Spleen (tissue), 11 donors: ENCODE data around the gene NOSIP. TPM values are rescaled to one million over a fixed set of nuclear protein-coding genes. Genes with fewer than 3 reads are reported as not detected.

Source experiments
- DNase-seq: peaks from one replicate; pipeline ENCODE4 v3.0.0-alpha.2; 2020
- H3K27ac ChIP-seq, 8 donors: fragments of 200-600 bp; sonication (generic) in 7 of 8; 1 replicate in 4 of 8; 2 replicates in 4 of 8; pipeline versions ENCODE4 v1.5.0 to v1.8.0; 2016 to 2021; ENCODE audit warnings: inconsistent platforms in 4 of 8, mild to moderate bottlenecking in 4 of 8, moderate library complexity in 1 of 8
- H3K27me3 ChIP-seq, 7 donors: fragments of 200-600 bp; sonication (generic) in 6 of 7; replicated peaks in 1 of 7; 1 replicate in 4 of 7; 2 replicates in 3 of 7; pipeline versions ENCODE4 v1.5.0 to v1.8.0; 2016 to 2021; ENCODE audit warnings: inconsistent platforms in 3 of 7, mild to moderate bottlenecking in 1 of 7
- H3K36me3 ChIP-seq, 6 donors: fragments of 200-600 bp; sonication (generic) in 5 of 6; 1 replicate in 4 of 6; 2 replicates in 2 of 6; pipeline versions ENCODE4 v1.5.0 to v1.8.0; 2016 to 2021; ENCODE audit warnings: inconsistent platforms in 2 of 6
- H3K4me1 ChIP-seq, 6 donors: fragments of 200-600 bp; sonication (generic) in 5 of 6; 1 replicate in 3 of 6; 2 replicates in 3 of 6; pipeline versions ENCODE4 v1.5.0 to v1.8.0; 2016 to 2021; ENCODE audit warnings: inconsistent platforms in 3 of 6
- H3K4me3 ChIP-seq, 8 donors: fragments of 200-600 bp; sonication (generic) in 7 of 8; 1 replicate in 4 of 8; 2 replicates in 4 of 8; pipeline versions ENCODE4 v1.5.0 to v1.8.0; 2016 to 2021; ENCODE audit warnings: inconsistent platforms in 4 of 8, mild to moderate bottlenecking in 4 of 8, moderate library complexity in 2 of 8
- H3K9me3 ChIP-seq, 8 donors: fragments of 200-600 bp; sonication (generic) in 7 of 8; 1 replicate in 4 of 8; 2 replicates in 4 of 8; pipeline versions ENCODE4 v1.5.0 to v1.8.0; 2016 to 2021; ENCODE audit warnings: inconsistent platforms in 4 of 8
- POLR2A ChIP-seq, 3 donors: fragments of 450-650 bp; IDR thresholded peaks; one replicate each; pipeline ENCODE4 v1.5.1; 2017; ENCODE audit warnings: antibody characterized with exemption in 3 of 3, mild to moderate bottlenecking in 1 of 3
- POLR2AphosphoS5 ChIP-seq, 3 donors: sonication (generic); formaldehyde crosslinking; IDR thresholded peaks; one replicate each; pipeline ENCODE4 v1.5.1; 2017; ENCODE audit warnings: antibody characterized with exemption in 3 of 3
- WGBS, 5 donors: extraction: QIAGEN DNeasy Blood & Tissue Kit in 3 of 5; methylation state at CpG; one replicate each; pipeline versions ENCODE4 v1.1.5 to v1.1.7; 2013 to 2018; 5-methylcytosine and 5-hydroxymethylcytosine counted together
- intact Hi-C: fragments of 100-400 bp; cut with DNase I; formaldehyde crosslinking; loops from one replicate; pipeline ENCODE4 v1.15.0; 2023; ENCODE audit warnings: low total_unique reads
- polyA plus RNA-seq, 3 donors: library from polyadenylated mRNA; stranded (reverse); fragments of 200-250 nt; gene quantifications; one replicate each; pipeline ENCODE4 v1.2.1, GENCODE V29; 2013
- total RNA-seq, 7 donors: library from RNA; depleted of rRNA in 3 of 7; stranded (reverse); fragments of >200 nt in 3 of 7; fragmentation: NEBNext Ultra II Directional in 4 of 7; extraction: Animal tissue kit (Norgen Biotek cat#: 25700) in 4 of 7; gene quantifications; one replicate each; pipeline versions ENCODE4 v1.1.0 to v1.2.1, GENCODE V29; 2016 to 2021
- TF ChIP-seq, protein P1 (sequence below), 11 experiments: fragments of 200-600 bp in 7 of 11; fragments of 450-650 bp in 4 of 11; sonication (generic) in 4 of 11; IDR thresholded peaks in 8 of 11; conservative IDR thresholded peaks in 3 of 11; 1 replicate in 7 of 11; 2 replicates in 4 of 11; pipeline versions ENCODE4 v1.4.0 to v1.8.0; 2016 to 2021; ENCODE audit warnings: antibody characterized with exemption in 11 of 11, inconsistent platforms in 4 of 11, mild to moderate bottlenecking in 1 of 11
- donor health status: healthy with polysubstance abuse.
- donor health status: DM: no; HTN: no; CAD: no; lungs with moderate emphysema.
- donor health status: DM: no; HTN: no; CAD: no.
- donor health status: Bipolar disorder and iron deficiency.
- donor health status: healthy.
- donor health status: DM: no; HTN: no; CAD: no.
- donor health status: DM: yes; HTN: yes; CAD: no.

Gene NOSIP
- total and polyA plus RNA-seq, 10 donors = 58.6 to 152 (median 71.7) TPM

DNA sequence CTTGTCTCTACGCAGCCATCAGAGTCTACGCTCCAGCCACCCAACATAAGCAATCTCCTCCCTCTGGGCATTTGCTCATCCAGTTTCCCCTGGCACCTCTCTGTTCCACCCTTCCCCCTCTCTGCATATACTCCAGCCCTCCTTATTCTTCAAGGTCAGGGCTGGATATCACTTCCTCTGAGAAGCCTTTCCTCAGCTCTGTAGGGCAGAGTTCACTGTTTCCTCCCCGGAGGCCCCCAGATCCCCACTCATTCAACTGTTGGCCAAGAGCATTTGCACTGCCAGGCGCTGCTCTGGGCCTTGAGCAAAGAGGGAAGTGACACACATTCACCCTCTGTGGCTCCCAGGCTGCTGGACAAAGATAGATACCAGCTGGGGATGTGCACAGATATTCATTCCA lies 64.6 kb downstream of the NOSIP start:
- 20 to 48% (median 39%) methylated on average over 4 of the region's 4 CpGs for WGBS, 5 donors
- Histone ChIP-seq H3K36me3 (peaks cover 0 to 66% (median 2%) of the 10 kb centered on the region in 6 donors), H3K27ac (peak overlapping the region in 6 of 8 donors; percentile 46 to 93 (median 72)), H3K9me3 (no peaks in the 10 kb centered on the region), H3K27me3 (no peaks in the 10 kb centered on the region), H3K4me3 (peak overlapping the region in 2 of 8 donors; percentile 71 to 92), H3K4me1 (peaks cover 30 to 84% (median 62%) of the 10 kb centered on the region in 6 donors)
- intact Hi-C loops = no loop called here
- TF ChIP-seq, protein P1, sequence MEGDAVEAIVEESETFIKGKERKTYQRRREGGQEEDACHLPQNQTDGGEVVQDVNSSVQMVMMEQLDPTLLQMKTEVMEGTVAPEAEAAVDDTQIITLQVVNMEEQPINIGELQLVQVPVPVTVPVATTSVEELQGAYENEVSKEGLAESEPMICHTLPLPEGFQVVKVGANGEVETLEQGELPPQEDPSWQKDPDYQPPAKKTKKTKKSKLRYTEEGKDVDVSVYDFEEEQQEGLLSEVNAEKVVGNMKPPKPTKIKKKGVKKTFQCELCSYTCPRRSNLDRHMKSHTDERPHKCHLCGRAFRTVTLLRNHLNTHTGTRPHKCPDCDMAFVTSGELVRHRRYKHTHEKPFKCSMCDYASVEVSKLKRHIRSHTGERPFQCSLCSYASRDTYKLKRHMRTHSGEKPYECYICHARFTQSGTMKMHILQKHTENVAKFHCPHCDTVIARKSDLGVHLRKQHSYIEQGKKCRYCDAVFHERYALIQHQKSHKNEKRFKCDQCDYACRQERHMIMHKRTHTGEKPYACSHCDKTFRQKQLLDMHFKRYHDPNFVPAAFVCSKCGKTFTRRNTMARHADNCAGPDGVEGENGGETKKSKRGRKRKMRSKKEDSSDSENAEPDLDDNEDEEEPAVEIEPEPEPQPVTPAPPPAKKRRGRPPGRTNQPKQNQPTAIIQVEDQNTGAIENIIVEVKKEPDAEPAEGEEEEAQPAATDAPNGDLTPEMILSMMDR (IDR thresholded peaks at IDR 0.05 in 8 of 11, conservative IDR thresholded peaks at IDR 0.05 in 3 of 11) = no peak
- TF ChIP-seq POLR2AphosphoS5 (IDR thresholded peaks at IDR 0.05) = peak in 2 of 3 donors; percentile 54 to 75
- DNase-seq = peak; percentile 85

DNA sequence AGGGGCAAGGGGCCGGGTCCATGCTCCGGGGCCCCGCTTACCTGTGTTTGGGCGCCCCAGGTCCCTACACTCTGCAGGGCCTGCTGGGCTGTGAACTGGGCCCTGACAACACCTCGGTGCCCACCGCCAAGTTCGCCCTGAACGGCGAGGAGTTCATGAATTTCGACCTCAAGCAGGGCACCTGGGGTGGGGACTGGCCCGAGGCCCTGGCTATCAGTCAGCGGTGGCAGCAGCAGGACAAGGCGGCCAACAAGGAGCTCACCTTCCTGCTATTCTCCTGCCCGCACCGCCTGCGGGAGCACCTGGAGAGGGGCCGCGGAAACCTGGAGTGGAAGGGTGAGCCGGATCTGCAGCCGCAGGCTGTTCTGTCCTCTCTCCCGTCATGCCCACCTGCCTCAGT lies 66.2 kb downstream of the NOSIP start:
- Histone ChIP-seq H3K4me1 (peaks cover 30 to 93% (median 63%) of the 10 kb centered on the region in 6 donors), H3K36me3 (peaks cover 0 to 49% (median 0%) of the 10 kb centered on the region in 6 donors), H3K27ac (peak overlapping the region in 7 of 8 donors; percentile 13 to 95 (median 87)), H3K27me3 (no peaks in the 10 kb centered on the region), H3K9me3 (no peaks in the 10 kb centered on the region), H3K4me3 (peak overlapping the region in 7 of 8 donors; percentile 59 to 92 (median 71))
- DNase-seq = no peak
- intact Hi-C loops = no loop called here
- WGBS, 5 donors = 81 to 85% (median 84%) methylated on average over 16 to 21 of the region's 21 CpGs
- TF ChIP-seq POLR2A (IDR thresholded peaks at IDR 0.05) (no peak), POLR2AphosphoS5 (IDR thresholded peaks at IDR 0.05) (no peak)
- TF ChIP-seq, protein P1 (IDR thresholded peaks at IDR 0.05 in 8 of 11, conservative IDR thresholded peaks at IDR 0.05 in 3 of 11) = no peak

DNA sequence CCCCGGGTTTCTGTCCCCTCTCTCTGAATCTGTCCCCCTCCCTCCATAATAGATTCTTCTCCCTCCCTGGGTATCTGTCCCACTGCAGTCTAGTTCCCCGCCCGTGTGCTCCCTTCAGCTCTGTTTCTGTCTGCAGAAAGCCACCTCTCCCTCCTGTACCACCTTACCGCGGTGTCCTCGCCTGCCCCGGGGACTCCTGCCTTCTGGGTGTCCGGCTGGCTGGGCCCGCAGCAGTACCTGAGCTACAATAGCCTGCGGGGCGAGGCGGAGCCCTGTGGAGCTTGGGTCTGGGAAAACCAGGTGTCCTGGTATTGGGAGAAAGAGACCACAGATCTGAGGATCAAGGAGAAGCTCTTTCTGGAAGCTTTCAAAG lies 66.6 kb downstream of the NOSIP start:
- H3K36me3 ChIP-seq = peaks cover 0 to 45% (median 0%) of the 10 kb centered on the region in 6 donors
- H3K4me3 ChIP-seq = peak overlapping the region in 7 of 8 donors; percentile 59 to 92 (median 71)
- H3K27me3 ChIP-seq = no peaks in the 10 kb centered on the region
- H3K27ac ChIP-seq = peak overlapping the region in 7 of 8 donors; percentile 13 to 95 (median 87)
- TF ChIP-seq, protein P1 (IDR thresholded peaks at IDR 0.05 in 8 of 11, conservative IDR thresholded peaks at IDR 0.05 in 3 of 11) = no peak
- TF ChIP-seq POLR2AphosphoS5 (IDR thresholded peaks at IDR 0.05) (no peak), POLR2A (IDR thresholded peaks at IDR 0.05) (no peak)
- peaks cover 30 to 91% (median 63%) of the 10 kb centered on the region in 6 donors for H3K4me1 ChIP-seq
- no peaks in the 10 kb centered on the region for H3K9me3 ChIP-seq
- intact Hi-C loops = no loop called here
- 43 to 57% (median 52%) methylated on average over 12 of the region's 12 CpGs for WGBS, 5 donors
- no peak for DNase-seq

DNA sequence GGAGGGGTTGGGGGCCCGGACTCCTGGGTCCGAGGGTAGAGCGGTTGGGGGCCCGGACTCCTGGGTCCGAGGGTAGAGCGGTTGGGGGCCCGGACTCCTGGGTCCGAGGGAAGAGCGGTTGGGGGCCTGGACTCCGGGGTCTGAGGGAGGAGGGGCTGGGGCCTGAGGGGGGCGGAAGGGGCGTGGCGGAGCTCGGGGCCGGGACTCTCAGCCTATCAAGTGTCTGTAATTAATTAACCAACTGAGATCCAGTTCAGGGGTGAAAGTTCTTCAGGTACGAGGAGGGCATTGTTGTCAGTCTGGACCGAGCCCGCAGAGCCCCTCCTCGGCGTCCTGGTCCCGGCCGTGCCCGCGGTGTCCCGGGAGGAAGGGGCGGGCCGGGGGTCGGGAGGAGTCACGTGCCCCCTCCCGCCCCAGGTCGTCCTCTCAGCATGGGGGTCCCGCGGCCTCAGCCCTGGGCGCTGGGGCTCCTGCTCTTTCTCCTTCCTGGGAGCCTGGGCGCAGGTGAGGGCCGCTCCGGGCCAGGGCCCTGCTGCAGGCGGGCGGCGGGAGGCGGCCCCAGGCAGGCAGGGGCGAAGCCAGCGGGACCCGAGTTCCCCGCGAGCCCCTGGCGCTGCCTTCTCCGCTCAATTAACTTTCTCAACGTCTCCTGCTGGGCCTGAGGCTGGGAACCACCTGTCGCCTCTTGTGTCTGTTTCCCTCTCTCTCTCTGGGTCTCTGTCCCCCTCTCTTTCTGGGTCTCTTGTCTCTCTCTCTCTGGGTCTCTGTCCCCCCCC lies 67.2 kb downstream of the NOSIP start:
- peak; percentile 91 for DNase-seq
- 0 to 1% (median 1%) methylated on average over 8 to 50 of the region's 50 CpGs for WGBS, 5 donors
- Histone ChIP-seq H3K4me3 (peak overlapping the region; percentile 59 to 92 (median 75)), H3K4me1 (peaks cover 30 to 85% (median 60%) of the 10 kb centered on the region in 6 donors), H3K27me3 (no peaks in the 10 kb centered on the region), H3K36me3 (peaks cover 0 to 40% (median 0%) of the 10 kb centered on the region in 6 donors), H3K27ac (peak overlapping the region; percentile 79 to 95 (median 88)), H3K9me3 (no peaks in the 10 kb centered on the region)
- TF ChIP-seq POLR2AphosphoS5 (IDR thresholded peaks at IDR 0.05) = peak; percentile 31 to 64 (median 40)
- TF ChIP-seq, protein P1 (IDR thresholded peaks at IDR 0.05 in 8 of 11, conservative IDR thresholded peaks at IDR 0.05 in 3 of 11) = no peak
- intact Hi-C loops = no loop called here
